ENCODE results near the gene MASP1.

GRCh38 chr3:187288131-187288854 lies 3.2 kb downstream of the MASP1 start:
- TF ChIP-seq EZH2 (IDR thresholded peaks at IDR 0.05; ENCODE audit: borderline replicate concordance, insufficient read depth, low read depth, low read length, poor library complexity, severe bottlenecking) (no peak), CTCF (IDR thresholded peaks at IDR 0.05) (no peak)

Data from B cell (primary cell).